Type B pancreatic cell (in vitro differentiated cells): ENCODE measurements around the gene HTR1D. TPM values are rescaled to one million over a fixed set of nuclear protein-coding genes. Genes with fewer than 3 reads are reported as not detected.

Experiments used
- DNase-seq: peaks from one replicate; pipeline ENCODE4 v3.0.0; 2021; ENCODE audit warnings: mixed read lengths; ENCODE audit not compliant: unreplicated experiment; ENCODE audit errors: extremely low spot score
- H3K27ac Mint-ChIP-seq: 2 replicates; pipeline ENCODE4 v1.8.0; 2021; ENCODE audit warnings: mild to moderate bottlenecking, mixed read lengths
- H3K27me3 Mint-ChIP-seq: 2 replicates; pipeline ENCODE4 v1.8.0; 2021; ENCODE audit warnings: mixed read lengths
- H3K36me3 Mint-ChIP-seq: 2 replicates; pipeline ENCODE4 v1.8.0; 2021; ENCODE audit warnings: mixed read lengths
- H3K4me1 Mint-ChIP-seq: one replicate; pipeline ENCODE4 v1.8.0; 2021; ENCODE audit warnings: mixed read lengths; ENCODE audit not compliant: unreplicated experiment
- H3K4me3 Mint-ChIP-seq: 2 replicates; pipeline ENCODE4 v1.8.0; 2021; ENCODE audit warnings: mild to moderate bottlenecking, mixed read lengths
- H3K9me3 Mint-ChIP-seq: 2 replicates; pipeline ENCODE4 v1.8.0; 2021; ENCODE audit warnings: mixed read lengths
- CTCF ChIP-seq: fragments of 200-600 bp; sonication (generic); conservative IDR thresholded peaks from 2 replicates; pipeline ENCODE4 v1.5.0; 2021; ENCODE audit warnings: antibody characterized with exemption, mild to moderate bottlenecking
- total RNA-seq: library from RNA; stranded (reverse); gene quantifications from 2 replicates; pipeline ENCODE4 v1.2.1, GENCODE V29; 2021; ENCODE audit warnings: low replicate concordance

HTR1D gene
- total RNA-seq, 1 donor from 2014 or later: 0.92 TPM

- no peaks in the 10 kb centered on the region for H3K27me3 Mint-ChIP-seq
- no peak overlapping the region for H3K4me3 Mint-ChIP-seq
- H3K36me3 Mint-ChIP-seq: peaks cover 7% of the 10 kb centered on the region
- no peak for TF ChIP-seq CTCF
- H3K4me1 Mint-ChIP-seq: peaks cover 5% of the 10 kb centered on the region
- no peak overlapping the region for H3K27ac Mint-ChIP-seq
- DNase-seq: no peak
- H3K9me3 Mint-ChIP-seq: no peaks in the 10 kb centered on the region
These were observed 64.2 kb downstream of the HTR1D start for GRCh38 chr1:23152966-23153684.

- no peak for TF ChIP-seq CTCF
- no peak overlapping the region for H3K27ac Mint-ChIP-seq
- H3K4me3 Mint-ChIP-seq: no peak overlapping the region
- H3K9me3 Mint-ChIP-seq: no peaks in the 10 kb centered on the region
- peaks cover 5% of the 10 kb centered on the region for H3K4me1 Mint-ChIP-seq
- H3K27me3 Mint-ChIP-seq: no peaks in the 10 kb centered on the region
- peaks cover 7% of the 10 kb centered on the region for H3K36me3 Mint-ChIP-seq
- DNase-seq: no peak
These were observed 66.6 kb downstream of the HTR1D start for GRCh38 chr1:23150742-23151141.

GRCh38 chr1:23150125-23150524 lies 67.2 kb downstream of the HTR1D start:
- no peak overlapping the region for H3K27ac Mint-ChIP-seq
- no peak for DNase-seq
- H3K36me3 Mint-ChIP-seq: peaks cover 7% of the 10 kb centered on the region
- no peaks in the 10 kb centered on the region for H3K27me3 Mint-ChIP-seq
- no peaks in the 10 kb centered on the region for H3K9me3 Mint-ChIP-seq
- no peak for TF ChIP-seq CTCF
- H3K4me1 Mint-ChIP-seq: peaks cover 5% of the 10 kb centered on the region
- no peak overlapping the region for H3K4me3 Mint-ChIP-seq

- H3K27me3 Mint-ChIP-seq: no peaks in the 10 kb centered on the region
- H3K4me3 Mint-ChIP-seq: no peak overlapping the region
- DNase-seq: no peak
- H3K27ac Mint-ChIP-seq: peak overlapping the region; percentile 56
- H3K36me3 Mint-ChIP-seq: peaks cover 4% of the 10 kb centered on the region
- TF ChIP-seq CTCF: no peak
- peaks cover 5% of the 10 kb centered on the region for H3K4me1 Mint-ChIP-seq
- no peaks in the 10 kb centered on the region for H3K9me3 Mint-ChIP-seq
These were observed 68.2 kb downstream of the HTR1D start for GRCh38 chr1:23149114-23149513.

GRCh38 chr1:23148084-23148483 lies 69.2 kb downstream of the HTR1D start:
- no peak overlapping the region for H3K4me3 Mint-ChIP-seq
- no peak overlapping the region for H3K27ac Mint-ChIP-seq
- TF ChIP-seq CTCF: no peak

More at GRCh38 chr1:23148084-23148483, 69.2 kb downstream of the HTR1D start:
- Mint-ChIP-seq H3K4me1 (peaks cover 5% of the 10 kb centered on the region), H3K9me3 (no peaks in the 10 kb centered on the region), H3K36me3 (no peaks in the 10 kb centered on the region), H3K27me3 (no peaks in the 10 kb centered on the region)
- no peak for DNase-seq

Other genes starting within 250 kb of the HTR1D start
- gene LACTBL1, start 244.6 kb downstream of the HTR1D start, total RNA-seq: not detected in 2 replicates
- 1.2 TPM in 1 of 2 replicates, not detected in the other for gene TEX46, start 201.7 kb downstream of the HTR1D start, total RNA-seq
- 98.8 and 155 TPM in 2 replicates for gene KDM1A, start 198.0 kb downstream of the HTR1D start, total RNA-seq
- gene LUZP1, start 48.6 kb downstream of the HTR1D start, total RNA-seq: 33.0 and 43.9 TPM in 2 replicates
- 142 and 210 TPM in 2 replicates for gene HNRNPR, start 126.8 kb upstream of the HTR1D start, total RNA-seq
- 15.5 and 24.8 TPM in 2 replicates for gene ZNF436, start 152.3 kb upstream of the HTR1D start, total RNA-seq
- 8.8 and 9.2 TPM in 2 replicates for gene TCEA3, start 207.2 kb upstream of the HTR1D start, total RNA-seq